HepG2 (cell line): Measurements from ENCODE around the gene AREL1.

Experiments used
- BHLHE40 ChIP-seq: IDR thresholded peaks from 2 replicates; pipeline ENCODE4 v1.6.1; 2011; ENCODE audit warnings: low read length, improper control_type of control experiment
- CEBPB ChIP-seq: IDR thresholded peaks from 2 replicates; pipeline ENCODE4 v1.6.1; 2011; ENCODE audit warnings: low read depth, low read length, improper control_type of control experiment, borderline replicate concordance
- HNRNPK ChIP-seq: fragments of 200-400 bp; formaldehyde crosslinking; IDR thresholded peaks from 2 replicates; pipeline ENCODE4 v1.6.1; 2018; ENCODE audit warnings: low read length, low read depth, moderate library complexity, mild to moderate bottlenecking; ENCODE audit not compliant: poor library complexity, severe bottlenecking
- JUN ChIP-seq: sonication (generic); formaldehyde crosslinking; IDR thresholded peaks from 2 replicates; pipeline ENCODE4 v1.4.0; 2020; ENCODE audit warnings: mild to moderate bottlenecking, missing genetic modification reagents
- MAZ ChIP-seq, 2 experiments: sonication (generic) in 1 of 2; formaldehyde crosslinking in 1 of 2; IDR thresholded peaks; 2 replicates each; pipeline versions ENCODE4 v1.5.0 to v1.6.1; 2012 to 2020; ENCODE audit warnings: low read depth in 2 of 2, mild to moderate bottlenecking in 2 of 2, borderline replicate concordance in 1 of 2, improper control_type of control experiment in 1 of 2, low read length in 1 of 2, missing genetic modification reagents in 1 of 2, moderate library complexity in 1 of 2
- RAD21 ChIP-seq: fragments of 450-650 bp; formaldehyde crosslinking; IDR thresholded peaks from 2 replicates; pipeline ENCODE4 v1.5.0; 2020; ENCODE audit warnings: mild to moderate bottlenecking
- ZNF609 ChIP-seq: sonication (generic); formaldehyde crosslinking; IDR thresholded peaks from 2 replicates; pipeline ENCODE4 v1.4.0; 2020; ENCODE audit warnings: mild to moderate bottlenecking, missing genetic modification reagents, borderline replicate concordance
- ZNF776 ChIP-seq: sonication (generic); formaldehyde crosslinking; IDR thresholded peaks from 2 replicates; pipeline ENCODE4 v1.4.0; 2020; ENCODE audit warnings: mild to moderate bottlenecking, missing genetic modification reagents
- TF ChIP-seq, protein P1 (sequence below): sonication (generic); formaldehyde crosslinking; IDR thresholded peaks from 2 replicates; pipeline ENCODE4 v1.5.0; 2020; ENCODE audit warnings: mild to moderate bottlenecking, missing genetic modification reagents, moderate library complexity

DNA sequence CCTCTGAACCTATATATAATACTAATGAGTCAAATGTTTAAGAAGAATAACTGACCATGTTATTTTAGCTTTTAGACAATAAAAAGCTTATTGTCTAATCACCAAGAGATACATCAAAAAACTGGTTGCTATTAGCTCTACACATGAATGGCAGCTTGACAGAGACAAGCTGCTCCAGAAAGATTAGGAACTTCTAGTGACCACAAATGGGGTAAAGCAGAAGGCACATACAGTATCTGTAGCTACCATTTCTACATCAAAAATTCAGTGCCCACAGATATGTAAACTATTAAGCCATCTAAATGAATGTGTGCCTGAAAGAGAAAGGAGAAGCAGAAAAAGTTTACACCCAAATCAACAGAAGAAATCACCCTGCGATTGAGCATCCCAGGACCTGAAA lies 2.4 kb downstream of the AREL1 start:
- no peak for TF ChIP-seq ZNF776 (CRISPR knock-in tag)
- TF ChIP-seq RAD21 (CRISPR knock-in tag), result no peak
- no peak for TF ChIP-seq ZNF609 (CRISPR knock-in tag)
- no peak for TF ChIP-seq BHLHE40
- TF ChIP-seq JUN, result no peak
- TF ChIP-seq, protein P1, sequence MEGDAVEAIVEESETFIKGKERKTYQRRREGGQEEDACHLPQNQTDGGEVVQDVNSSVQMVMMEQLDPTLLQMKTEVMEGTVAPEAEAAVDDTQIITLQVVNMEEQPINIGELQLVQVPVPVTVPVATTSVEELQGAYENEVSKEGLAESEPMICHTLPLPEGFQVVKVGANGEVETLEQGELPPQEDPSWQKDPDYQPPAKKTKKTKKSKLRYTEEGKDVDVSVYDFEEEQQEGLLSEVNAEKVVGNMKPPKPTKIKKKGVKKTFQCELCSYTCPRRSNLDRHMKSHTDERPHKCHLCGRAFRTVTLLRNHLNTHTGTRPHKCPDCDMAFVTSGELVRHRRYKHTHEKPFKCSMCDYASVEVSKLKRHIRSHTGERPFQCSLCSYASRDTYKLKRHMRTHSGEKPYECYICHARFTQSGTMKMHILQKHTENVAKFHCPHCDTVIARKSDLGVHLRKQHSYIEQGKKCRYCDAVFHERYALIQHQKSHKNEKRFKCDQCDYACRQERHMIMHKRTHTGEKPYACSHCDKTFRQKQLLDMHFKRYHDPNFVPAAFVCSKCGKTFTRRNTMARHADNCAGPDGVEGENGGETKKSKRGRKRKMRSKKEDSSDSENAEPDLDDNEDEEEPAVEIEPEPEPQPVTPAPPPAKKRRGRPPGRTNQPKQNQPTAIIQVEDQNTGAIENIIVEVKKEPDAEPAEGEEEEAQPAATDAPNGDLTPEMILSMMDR (CRISPR knock-in tag), result no peak
- no peak for TF ChIP-seq CEBPB
- no peak for TF ChIP-seq MAZ (IDR thresholded peaks at IDR 0.05; ENCODE audit: borderline replicate concordance, low read depth, low read length)
- TF ChIP-seq MAZ (CRISPR knock-in tag; IDR thresholded peaks at IDR 0.05; ENCODE audit: low read depth), result no peak
- no peak for TF ChIP-seq HNRNPK
